RWPE2 (cell line): ENCODE data around the gene CACNA2D4.

Source experiments
- ATAC-seq: fragments of 200-7000 bp; cut with Tn5 transposase; 3 replicates; pipeline ENCODE4 v1.9.1; 2021; ENCODE audit warnings: low read depth
- DNase-seq: peaks from one replicate; pipeline ENCODE4 v3.0.0-alpha.2; 2020; ENCODE audit warnings: low spot score
- H3K27ac ChIP-seq: fragments of 450-650 bp; 2 replicates; pipeline ENCODE4 v1.5.1; 2017; ENCODE audit warnings: mild to moderate bottlenecking; ENCODE audit not compliant: poor library complexity, severe bottlenecking
- H3K27me3 ChIP-seq: fragments of 250-450 bp; sonication (Bioruptor Pico); 2 replicates; pipeline ENCODE4 v1.5.1; 2021; ENCODE audit warnings: mild to moderate bottlenecking, moderate library complexity; ENCODE audit not compliant: insufficient read depth, poor library complexity, severe bottlenecking
- H3K36me3 ChIP-seq: fragments of 250-450 bp; sonication (Bioruptor Pico); 2 replicates; pipeline ENCODE4 v1.5.1; 2020; ENCODE audit warnings: low read depth, mild to moderate bottlenecking, moderate library complexity
- H3K4me1 ChIP-seq: fragments of 250-450 bp; sonication (Bioruptor Pico); 2 replicates; pipeline ENCODE4 v1.5.1; 2021; ENCODE audit warnings: mild to moderate bottlenecking, moderate library complexity; ENCODE audit not compliant: insufficient read depth, poor library complexity, severe bottlenecking
- H3K4me3 ChIP-seq: fragments of 250-450 bp; sonication (Bioruptor Pico); 2 replicates; pipeline ENCODE4 v1.5.1; 2021; ENCODE audit warnings: mild to moderate bottlenecking, moderate library complexity; ENCODE audit not compliant: severe bottlenecking
- H3K9me3 ChIP-seq: fragments of 250-450 bp; sonication (Bioruptor Pico); 2 replicates; pipeline ENCODE4 v1.5.1; 2021; ENCODE audit warnings: mild to moderate bottlenecking, moderate library complexity; ENCODE audit not compliant: severe bottlenecking
- TF ChIP-seq, protein P1 (sequence below): fragments of 450-650 bp; IDR thresholded peaks from one replicate; pipeline ENCODE4 v1.5.1; 2017; ENCODE audit warnings: mild to moderate bottlenecking, moderate library complexity; ENCODE audit not compliant: poor library complexity, severe bottlenecking

The CACNA2D4 gene

DNA sequence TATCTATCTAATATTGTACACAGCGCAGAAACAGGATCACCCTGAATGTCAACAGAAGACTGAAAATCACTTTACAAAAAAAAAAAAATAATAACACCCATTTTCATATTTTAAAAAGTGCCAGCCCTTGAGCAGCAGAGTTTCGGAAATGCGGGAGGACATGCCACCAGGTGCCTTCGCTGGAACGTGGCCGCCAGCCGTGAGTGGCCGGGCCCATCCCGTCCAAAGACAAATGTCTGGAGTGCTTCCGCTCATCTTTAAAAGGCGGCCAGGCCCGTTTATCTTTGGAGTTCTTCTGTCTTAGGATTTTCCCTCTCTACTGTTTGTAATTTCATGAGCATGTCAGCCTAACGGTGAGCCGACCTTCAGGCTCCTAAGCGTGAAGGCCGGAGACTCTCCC, 54.6 kb downstream of the CACNA2D4 start:
- no peak overlapping the region for H3K27ac ChIP-seq
- TF ChIP-seq, protein P1, sequence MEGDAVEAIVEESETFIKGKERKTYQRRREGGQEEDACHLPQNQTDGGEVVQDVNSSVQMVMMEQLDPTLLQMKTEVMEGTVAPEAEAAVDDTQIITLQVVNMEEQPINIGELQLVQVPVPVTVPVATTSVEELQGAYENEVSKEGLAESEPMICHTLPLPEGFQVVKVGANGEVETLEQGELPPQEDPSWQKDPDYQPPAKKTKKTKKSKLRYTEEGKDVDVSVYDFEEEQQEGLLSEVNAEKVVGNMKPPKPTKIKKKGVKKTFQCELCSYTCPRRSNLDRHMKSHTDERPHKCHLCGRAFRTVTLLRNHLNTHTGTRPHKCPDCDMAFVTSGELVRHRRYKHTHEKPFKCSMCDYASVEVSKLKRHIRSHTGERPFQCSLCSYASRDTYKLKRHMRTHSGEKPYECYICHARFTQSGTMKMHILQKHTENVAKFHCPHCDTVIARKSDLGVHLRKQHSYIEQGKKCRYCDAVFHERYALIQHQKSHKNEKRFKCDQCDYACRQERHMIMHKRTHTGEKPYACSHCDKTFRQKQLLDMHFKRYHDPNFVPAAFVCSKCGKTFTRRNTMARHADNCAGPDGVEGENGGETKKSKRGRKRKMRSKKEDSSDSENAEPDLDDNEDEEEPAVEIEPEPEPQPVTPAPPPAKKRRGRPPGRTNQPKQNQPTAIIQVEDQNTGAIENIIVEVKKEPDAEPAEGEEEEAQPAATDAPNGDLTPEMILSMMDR, result no peak
- no peaks in the 10 kb centered on the region for H3K9me3 ChIP-seq
- H3K4me1 ChIP-seq, result no peaks in the 10 kb centered on the region
- DNase-seq, result peak; percentile 31
- H3K36me3 ChIP-seq, result no peaks in the 10 kb centered on the region
- peaks cover 54% of the 10 kb centered on the region for H3K27me3 ChIP-seq
- no peak for ATAC-seq
- H3K4me3 ChIP-seq, result no peak overlapping the region

DNA sequence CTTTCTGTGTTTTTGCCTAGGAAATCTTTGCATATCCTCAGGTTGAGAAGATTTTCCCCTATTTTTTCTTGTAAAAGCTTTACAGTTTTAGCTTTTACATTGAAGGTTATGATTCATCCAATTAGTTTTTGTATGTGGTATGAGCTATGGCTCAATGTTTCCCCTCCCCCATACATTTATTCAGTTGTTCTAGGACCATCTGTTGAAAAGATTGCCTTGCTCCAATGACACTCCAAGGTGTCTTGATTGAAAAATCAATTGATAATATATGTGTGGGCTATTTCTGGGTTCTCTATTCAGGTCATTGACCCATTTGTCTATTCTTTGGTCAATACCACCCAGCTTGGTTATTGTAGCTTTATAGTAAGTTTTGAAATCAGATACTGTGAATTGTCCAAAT, 55.5 kb downstream of the CACNA2D4 start:
- Histone ChIP-seq H3K4me1 (no peaks in the 10 kb centered on the region), H3K27ac (no peak overlapping the region), H3K9me3 (no peaks in the 10 kb centered on the region), H3K36me3 (no peaks in the 10 kb centered on the region), H3K27me3 (peaks cover 51% of the 10 kb centered on the region), H3K4me3 (no peak overlapping the region)
- ATAC-seq, result no peak
- TF ChIP-seq, protein P1, result no peak
- DNase-seq, result no peak

DNA sequence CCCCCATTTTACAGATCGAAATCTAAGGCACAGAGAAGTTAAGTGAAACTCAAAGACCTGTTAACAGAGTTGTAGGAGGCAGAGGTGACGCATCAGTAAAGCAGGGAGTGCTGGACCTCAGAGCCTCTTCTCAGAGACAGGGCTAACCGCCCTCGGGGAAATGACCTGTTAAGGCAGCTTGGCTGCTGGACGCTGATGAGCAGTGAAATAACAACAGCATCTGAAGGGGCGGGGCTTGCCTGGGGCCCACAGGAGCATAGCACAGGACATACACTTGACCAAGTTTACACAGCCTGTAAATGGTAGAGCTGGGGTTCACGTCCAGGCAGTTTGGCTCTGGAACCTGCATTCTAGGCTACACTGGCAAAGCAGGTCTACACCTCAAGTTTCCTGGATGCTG, 58.8 kb downstream of the CACNA2D4 start:
- H3K4me3 ChIP-seq, result no peak overlapping the region
- H3K9me3 ChIP-seq, result no peaks in the 10 kb centered on the region
- peaks cover 30% of the 10 kb centered on the region for H3K27me3 ChIP-seq
- ATAC-seq (peak; percentile 58), DNase-seq (peak; percentile 68)
- H3K27ac ChIP-seq, result no peak overlapping the region
- TF ChIP-seq, protein P1, result no peak
- no peaks in the 10 kb centered on the region for H3K4me1 ChIP-seq
- no peaks in the 10 kb centered on the region for H3K36me3 ChIP-seq

DNA sequence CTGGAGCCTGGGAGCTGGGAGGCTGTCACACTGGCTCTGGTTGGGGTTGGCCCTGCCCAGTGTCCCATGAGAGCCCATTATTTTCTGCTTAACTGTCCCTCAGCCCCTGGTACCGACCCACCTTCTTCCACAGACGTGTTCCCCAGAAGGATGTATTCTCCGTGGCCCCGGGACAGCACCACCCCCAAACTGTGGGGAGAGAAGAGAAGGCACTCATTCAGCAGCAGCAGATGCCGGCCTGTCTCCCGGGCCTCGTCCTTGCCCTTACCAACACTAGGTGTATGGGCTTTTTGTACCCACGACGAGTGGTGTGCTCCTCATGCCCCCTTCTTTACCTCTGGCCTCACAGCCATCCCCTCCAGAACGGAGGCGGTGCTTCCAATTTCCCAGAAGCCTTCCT, 60.0 kb downstream of the CACNA2D4 start:
- H3K4me1 ChIP-seq, result no peaks in the 10 kb centered on the region
- H3K4me3 ChIP-seq, result no peak overlapping the region
- DNase-seq (peak; percentile 54), ATAC-seq (no peak)
- H3K36me3 ChIP-seq, result no peaks in the 10 kb centered on the region
- H3K9me3 ChIP-seq, result no peaks in the 10 kb centered on the region
- TF ChIP-seq, protein P1, result no peak
- H3K27ac ChIP-seq, result no peak overlapping the region
- H3K27me3 ChIP-seq, result peaks cover 23% of the 10 kb centered on the region

DNA sequence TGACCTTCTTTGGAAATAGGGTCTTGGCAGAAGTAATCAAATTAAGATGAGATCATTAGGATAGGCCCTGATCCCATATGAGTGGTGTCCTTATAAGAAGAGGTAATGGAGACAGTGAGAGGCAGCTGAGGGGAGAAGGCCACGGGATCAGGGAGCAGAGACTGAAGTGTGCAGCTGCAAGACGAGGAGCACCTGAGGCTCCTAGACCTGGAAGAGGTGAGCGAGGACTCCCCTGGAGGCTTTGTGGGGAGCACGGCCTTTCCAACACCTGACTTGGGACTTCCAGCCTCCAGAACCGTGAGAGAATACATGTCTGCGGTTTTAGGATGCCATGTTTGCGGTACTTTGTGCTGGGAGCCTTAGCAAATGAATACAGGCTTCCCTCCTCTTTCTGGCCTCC, 60.6 kb downstream of the CACNA2D4 start:
- peak; percentile 29 for DNase-seq
- Histone ChIP-seq H3K9me3 (no peaks in the 10 kb centered on the region), H3K36me3 (no peaks in the 10 kb centered on the region), H3K27me3 (peaks cover 17% of the 10 kb centered on the region), H3K4me1 (no peaks in the 10 kb centered on the region), H3K27ac (no peak overlapping the region), H3K4me3 (no peak overlapping the region)
- TF ChIP-seq, protein P1, result no peak
- no peak for ATAC-seq
